ENCODE results near the gene TMEM116.
"Not testable (repeated sequence)": the region's sequence is repeated elsewhere in the genome, so short reads cannot be mapped to it uniquely, and the experiment has no call there.

The TMEM116 gene

DNA sequence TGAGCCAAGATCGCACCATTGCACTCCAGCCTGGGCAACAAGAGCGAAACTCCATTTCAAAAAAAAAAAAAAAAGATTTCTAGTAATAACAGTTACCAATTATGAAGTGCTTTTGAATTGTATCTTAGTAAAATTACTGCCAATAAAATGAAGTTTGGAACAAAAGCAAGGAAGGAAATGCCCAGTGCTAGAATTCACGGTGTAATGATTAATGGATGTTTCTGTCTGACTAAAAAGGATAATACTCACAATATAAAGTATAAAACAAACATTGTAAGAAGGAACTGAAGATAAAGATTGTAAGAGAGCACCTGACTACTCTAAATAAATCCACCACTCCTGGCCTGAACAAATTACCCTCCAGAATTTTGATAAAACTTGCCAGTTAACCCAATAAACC lies 4.0 kb downstream of the TMEM116 start:
- TF ChIP-seq CTCF (IDR thresholded peaks at IDR 0.05; ENCODE audit: low read depth, low read length), result no peak
- H3K4me3 ChIP-seq (ENCODE audit: low read depth, low read length), result no peak overlapping the region
- in situ Hi-C loops (cut with HindIII; ENCODE audit: low sequenced_read_pairs), result no loop called here
- no peak for DNase-seq (ENCODE audit: low read depth, low spot score)

DNA sequence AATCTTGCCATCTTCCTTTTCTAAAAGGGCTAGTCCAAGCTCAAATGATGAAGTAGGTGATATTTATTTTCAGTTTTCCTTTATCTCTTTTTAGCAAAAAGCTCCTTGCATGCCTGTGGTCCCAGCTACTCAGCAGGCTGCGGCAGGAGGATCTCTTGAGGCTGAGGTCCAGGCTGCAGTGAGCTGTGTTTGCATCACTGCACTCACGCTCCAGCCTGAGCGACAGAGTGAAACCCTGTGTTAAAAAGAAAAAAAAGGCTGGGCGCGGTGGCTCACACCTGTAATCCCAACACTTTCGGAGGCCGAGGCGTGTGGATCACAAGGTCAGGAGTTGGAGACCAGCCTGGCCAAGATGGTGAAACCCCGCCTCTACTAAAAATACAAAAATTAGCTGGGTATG lies 5.0 kb downstream of the TMEM116 start:
- no peak for DNase-seq (ENCODE audit: low read depth, low spot score)
- H3K4me3 ChIP-seq (ENCODE audit: low read depth, low read length), result no peak overlapping the region
- in situ Hi-C loops (cut with HindIII; ENCODE audit: low sequenced_read_pairs), result no loop called here
- no peak for TF ChIP-seq CTCF (IDR thresholded peaks at IDR 0.05; ENCODE audit: low read depth, low read length)

DNA sequence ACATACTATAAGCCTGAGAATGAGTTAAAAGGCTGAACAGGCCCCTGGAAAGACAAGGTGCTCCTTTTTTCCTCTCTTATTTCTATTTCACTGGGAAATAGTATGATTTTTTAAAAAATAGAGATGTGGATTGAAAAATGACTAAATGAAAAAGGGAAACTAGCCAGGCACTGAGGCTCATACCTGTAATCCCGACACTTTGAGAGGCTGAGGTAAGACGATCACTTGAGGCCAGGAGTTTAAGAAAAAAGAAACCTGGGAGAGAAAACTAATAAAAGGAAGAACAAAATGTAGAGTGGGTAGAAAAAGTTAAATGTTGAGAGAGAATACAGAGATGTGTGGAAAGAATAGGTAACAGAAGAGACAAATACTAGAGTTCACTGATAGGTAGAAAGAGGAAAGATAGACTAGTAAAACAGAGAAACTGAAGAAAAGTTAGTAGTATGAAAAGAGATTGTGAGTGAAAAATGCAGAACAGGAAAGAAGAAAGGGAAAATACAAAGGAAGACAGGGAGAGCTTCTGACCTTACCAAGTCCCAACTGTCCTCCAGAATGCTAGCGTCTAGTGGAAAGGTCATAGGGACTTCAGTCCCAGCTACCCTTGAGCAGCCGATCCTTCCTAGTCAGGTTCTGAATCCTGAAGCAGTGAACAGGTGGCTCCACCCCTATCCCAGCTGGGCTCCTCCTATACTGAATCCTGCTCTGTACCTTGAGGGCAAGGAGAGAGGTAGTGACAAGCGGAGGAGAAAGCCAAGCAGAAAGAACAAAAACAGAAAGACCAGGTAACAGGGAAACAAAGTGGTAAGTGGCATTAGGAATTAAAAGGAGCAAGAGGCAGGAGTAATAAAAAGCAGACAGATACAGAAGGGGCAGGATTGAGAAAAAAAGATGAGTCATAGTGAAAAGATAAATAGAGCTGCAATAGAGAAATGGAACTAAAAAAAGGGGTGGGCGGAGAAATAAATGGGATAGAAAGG lies 7.3 kb downstream of the TMEM116 start:
- TF ChIP-seq CTCF (IDR thresholded peaks at IDR 0.05; ENCODE audit: low read depth, low read length), result no peak
- H3K4me3 ChIP-seq (ENCODE audit: low read depth, low read length), result no peak overlapping the region
- no peak for DNase-seq (ENCODE audit: low read depth, low spot score)
- in situ Hi-C loops (cut with HindIII; ENCODE audit: low sequenced_read_pairs), result no loop called here

GRCh38 chr12:112004041-112004440 lies 8.9 kb downstream of the TMEM116 start:
- in situ Hi-C loops (cut with HindIII; ENCODE audit: low sequenced_read_pairs), result no loop called here
- DNase-seq (ENCODE audit: low read depth, low spot score), result no peak
- H3K4me3 ChIP-seq (ENCODE audit: low read depth, low read length), result no peak overlapping the region
- TF ChIP-seq CTCF (IDR thresholded peaks at IDR 0.05; ENCODE audit: low read depth, low read length), result no peak

GRCh38 chr12:112001576-112001975 lies 11.4 kb downstream of the TMEM116 start:
- no peak for DNase-seq (ENCODE audit: low read depth, low spot score)
- in situ Hi-C loops (cut with HindIII; ENCODE audit: low sequenced_read_pairs), result no loop called here
- no peak for TF ChIP-seq CTCF (IDR thresholded peaks at IDR 0.05; ENCODE audit: low read depth, low read length)
- H3K4me3 ChIP-seq (ENCODE audit: low read depth, low read length), result no peak overlapping the region

GRCh38 chr12:112000820-112001219 lies 12.1 kb downstream of the TMEM116 start:
- H3K4me3 ChIP-seq (ENCODE audit: low read depth, low read length), result no peak overlapping the region
- no peak for DNase-seq (ENCODE audit: low read depth, low spot score)
- TF ChIP-seq CTCF (IDR thresholded peaks at IDR 0.05; ENCODE audit: low read depth, low read length), result no peak
- in situ Hi-C loops (cut with HindIII; ENCODE audit: low sequenced_read_pairs), result no loop called here

- H3K4me3 ChIP-seq (ENCODE audit: low read depth, low read length); in situ Hi-C loops (cut with HindIII; ENCODE audit: low sequenced_read_pairs); DNase-seq (ENCODE audit: low read depth, low spot score): not testable (repeated sequence)
Measured at GRCh38 chr12:111999129-111999528, 13.8 kb downstream of the TMEM116 start.
